Adrenal gland (tissue), 12 donors: ENCODE results near the gene OPN4. TPM values are rescaled to one million over a fixed set of nuclear protein-coding genes. Genes with fewer than 3 reads are reported as not detected.

Source experiments
- DNase-seq, 7 donors: peaks; one replicate each; pipeline ENCODE4 v3.0.0-alpha.2; 2019 to 2020
- H3K27ac ChIP-seq, 5 donors: fragments of 200-600 bp; sonication (generic) in 4 of 5; 1 replicate in 3 of 5; 2 replicates in 2 of 5; pipeline versions ENCODE4 v1.5.1 to v1.8.0; 2016 to 2020; ENCODE audit warnings: mild to moderate bottlenecking in 1 of 5
- H3K27me3 ChIP-seq: fragments of 200-600 bp; 2 replicates; pipeline ENCODE4 v1.8.0; 2021
- H3K36me3 ChIP-seq, 2 donors: fragments of 200-600 bp; replicated peaks in 1 of 2; 1 replicate in 1 of 2; 2 replicates in 1 of 2; pipeline versions ENCODE4 v1.5.1 to v1.8.0; 2018 to 2022
- H3K4me1 ChIP-seq, 2 donors: fragments of 200-600 bp; replicated peaks in 1 of 2; 1 replicate in 1 of 2; 2 replicates in 1 of 2; pipeline versions ENCODE4 v1.5.1 to v1.8.0; 2018 to 2021
- H3K4me3 ChIP-seq, 4 donors: fragments of 200-600 bp; sonication (generic) in 3 of 4; one replicate each; pipeline ENCODE4 v1.5.1; 2016 to 2018
- H3K9me3 ChIP-seq, 3 donors: fragments of 200-600 bp; sonication (generic) in 1 of 3; replicated peaks in 1 of 3; 1 replicate in 2 of 3; 2 replicates in 1 of 3; pipeline versions ENCODE4 v1.5.1 to v1.8.0; 2016 to 2021
- POLR2A ChIP-seq, 2 donors: fragments of 450-650 bp; IDR thresholded peaks; one replicate each; pipeline ENCODE4 v1.6.1; 2017; ENCODE audit warnings: antibody characterized with exemption in 2 of 2, mild to moderate bottlenecking in 2 of 2, moderate library complexity in 1 of 2
- WGBS, 4 donors: extraction: QIAGEN DNeasy Blood & Tissue Kit in 2 of 4; methylation state at CpG; one replicate each; pipeline versions ENCODE4 v1.1.5 to v1.1.7; 2013 to 2017; 5-methylcytosine and 5-hydroxymethylcytosine counted together
- intact Hi-C, 2 donors: fragments of 100-400 bp; cut with DNase I; formaldehyde crosslinking; loops; one replicate each; pipeline versions ENCODE4 v1.14.1 to v1.15.0; 2022 to 2023
- polyA plus RNA-seq, 3 donors: library from polyadenylated mRNA; stranded (reverse); fragments of 200-250 nt in 2 of 3; fragments of 350-450 nt in 1 of 3; fragmentation: Illumina TruSeq in 1 of 3; extraction: RNeasy Lipid Tissue Mini Kit (QIAGEN cat#74804) in 1 of 3; gene quantifications; one replicate each; pipeline ENCODE4 v1.2.3, GENCODE V29; 2013 to 2014
- total RNA-seq, 9 donors: library from RNA; depleted of rRNA in 4 of 9; stranded (reverse); fragments of >200 nt in 4 of 9; fragments of 120-200 nt in 1 of 9; fragmentation: NEBNext Ultra II Directional in 1 of 9; extraction: Animal tissue kit (Norgen Biotek cat#: 25700) in 1 of 9; gene quantifications; one replicate each; pipeline versions ENCODE4 v1.1.0 to v1.2.4, GENCODE V29; 2013 to 2023
- TF ChIP-seq, protein P1 (sequence below), 6 experiments: fragments of 450-650 bp in 4 of 6; fragments of 200-600 bp in 2 of 6; sonication (generic) in 1 of 6; IDR thresholded peaks; 1 replicate in 5 of 6; 2 replicates in 1 of 6; pipeline versions ENCODE4 v1.5.1 to v1.8.0; 2016 to 2021; ENCODE audit warnings: antibody characterized with exemption in 6 of 6, mild to moderate bottlenecking in 2 of 6, moderate library complexity in 1 of 6
- donor health status: healthy with polysubstance abuse.
- donor health status: Bipolar disorder and iron deficiency.
- donor health status: DM: yes; HTN: yes; CAD: no.
- donor health status: DM: no; HTN: no; CAD: no.
- donor health status: DM: no; HTN: no; CAD: no.
- donor health status: DM: yes; HTN: yes; CAD: no.

OPN4 gene
- total and polyA plus RNA-seq, 12 donors = 0.28 to 1.2 (median 0.30) TPM; not detected in 7

DNA sequence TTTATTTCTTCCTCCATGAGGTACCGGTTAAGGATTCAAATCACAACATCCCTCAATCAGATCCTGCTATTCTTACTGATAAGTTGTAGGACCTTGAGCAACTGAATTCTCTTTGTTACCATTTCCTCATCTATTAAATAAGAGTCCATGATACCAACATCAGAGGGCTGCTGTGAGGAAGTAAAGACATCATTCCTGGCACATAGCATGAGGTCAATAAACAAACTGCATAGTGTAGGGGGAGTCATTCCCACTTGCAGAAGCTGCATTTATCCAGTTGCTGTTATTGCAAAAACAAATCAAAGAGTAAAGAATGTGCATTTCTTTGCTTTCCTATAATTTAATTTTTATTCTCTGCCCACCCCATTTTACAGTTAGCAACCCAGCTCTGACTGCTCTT, 50.8 kb downstream of the OPN4 start:
- intact Hi-C loops = loop anchor here in 1 of 2 donors (5.0 kb wide), 1 partner anchor 192 kb away; no protein-coding TSS in a partner anchor
- TF ChIP-seq, protein P1, sequence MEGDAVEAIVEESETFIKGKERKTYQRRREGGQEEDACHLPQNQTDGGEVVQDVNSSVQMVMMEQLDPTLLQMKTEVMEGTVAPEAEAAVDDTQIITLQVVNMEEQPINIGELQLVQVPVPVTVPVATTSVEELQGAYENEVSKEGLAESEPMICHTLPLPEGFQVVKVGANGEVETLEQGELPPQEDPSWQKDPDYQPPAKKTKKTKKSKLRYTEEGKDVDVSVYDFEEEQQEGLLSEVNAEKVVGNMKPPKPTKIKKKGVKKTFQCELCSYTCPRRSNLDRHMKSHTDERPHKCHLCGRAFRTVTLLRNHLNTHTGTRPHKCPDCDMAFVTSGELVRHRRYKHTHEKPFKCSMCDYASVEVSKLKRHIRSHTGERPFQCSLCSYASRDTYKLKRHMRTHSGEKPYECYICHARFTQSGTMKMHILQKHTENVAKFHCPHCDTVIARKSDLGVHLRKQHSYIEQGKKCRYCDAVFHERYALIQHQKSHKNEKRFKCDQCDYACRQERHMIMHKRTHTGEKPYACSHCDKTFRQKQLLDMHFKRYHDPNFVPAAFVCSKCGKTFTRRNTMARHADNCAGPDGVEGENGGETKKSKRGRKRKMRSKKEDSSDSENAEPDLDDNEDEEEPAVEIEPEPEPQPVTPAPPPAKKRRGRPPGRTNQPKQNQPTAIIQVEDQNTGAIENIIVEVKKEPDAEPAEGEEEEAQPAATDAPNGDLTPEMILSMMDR (IDR thresholded peaks at IDR 0.05) = no peak
- no peak for TF ChIP-seq POLR2A (IDR thresholded peaks at IDR 0.05)
- no peak overlapping the region for H3K27ac ChIP-seq

DNA sequence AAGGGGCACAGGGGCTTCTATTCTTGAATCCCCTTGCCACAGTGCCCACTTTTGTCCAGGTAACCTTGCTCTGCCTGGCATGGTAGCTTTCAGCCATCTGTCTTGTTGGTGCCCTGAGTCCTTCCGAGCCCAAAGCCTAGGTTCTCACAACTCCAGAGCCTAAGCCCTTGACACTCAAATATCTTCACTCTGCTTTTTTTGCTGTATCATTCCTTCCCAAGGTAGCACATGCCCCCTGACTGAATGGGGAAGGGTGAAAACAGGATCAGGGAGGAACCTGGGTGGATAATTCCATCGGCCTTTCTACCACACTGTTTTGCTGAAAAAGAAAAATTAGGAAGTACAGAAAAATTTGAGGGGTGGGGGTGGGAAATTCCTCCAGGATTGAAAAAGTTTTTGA, 51.6 kb downstream of the OPN4 start:
- Histone ChIP-seq H3K27ac (no peak overlapping the region), H3K9me3 (no peaks in the 10 kb centered on the region), H3K4me1 (peaks cover 0 to 4% of the 10 kb centered on the region in 2 donors), H3K4me3 (no peak overlapping the region), H3K36me3 (no peaks in the 10 kb centered on the region), H3K27me3 (no peaks in the 10 kb centered on the region)
- 85 to 94% (median 89%) methylated on average over 2 of the region's 2 CpGs for WGBS, 4 donors
- no peak for TF ChIP-seq POLR2A (IDR thresholded peaks at IDR 0.05)
- TF ChIP-seq, protein P1 (IDR thresholded peaks at IDR 0.05) = no peak
- no peak for DNase-seq
- intact Hi-C loops = loop anchor here in 1 of 2 donors (5.0 kb wide), 1 partner anchor 191 kb away; no protein-coding TSS in a partner anchor

More for the DNA sequence above, 50.8 kb downstream of the OPN4 start:
- Histone ChIP-seq H3K27me3 (no peaks in the 10 kb centered on the region), H3K9me3 (no peaks in the 10 kb centered on the region), H3K4me3 (no peak overlapping the region), H3K4me1 (no peaks in the 10 kb centered on the region), H3K36me3 (no peaks in the 10 kb centered on the region)
- WGBS, 4 donors = 93 to 100% (median 99%) methylated on average over 1 of the region's 1 CpG
- DNase-seq = no peak

DNA sequence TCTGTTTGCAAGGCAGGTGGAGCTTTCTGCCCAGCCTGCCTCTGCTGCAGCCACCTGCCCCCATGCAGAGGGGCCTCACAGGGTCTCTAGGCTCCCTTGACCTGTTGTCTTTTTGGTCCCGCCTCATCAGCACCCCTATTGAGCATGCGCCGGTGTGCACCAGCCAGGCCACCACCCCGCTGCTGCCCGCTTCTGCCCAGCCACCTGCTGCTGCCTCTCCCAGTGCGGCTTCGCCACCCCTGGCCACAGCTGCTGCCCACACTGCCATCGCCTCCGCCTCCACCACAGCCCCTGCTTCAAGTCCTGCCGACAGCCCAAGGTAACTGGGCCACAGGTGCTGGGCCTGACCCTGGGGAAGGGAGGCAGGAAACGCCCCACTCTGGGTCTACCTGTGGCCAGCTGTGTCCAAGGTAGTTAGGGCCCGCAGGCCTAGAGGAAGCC, 52.1 kb downstream of the OPN4 start:
- 93 to 94% (median 93%) methylated on average over 12 of the region's 12 CpGs for WGBS, 4 donors
- Histone ChIP-seq H3K9me3 (no peaks in the 10 kb centered on the region), H3K4me1 (peaks cover 0 to 5% of the 10 kb centered on the region in 2 donors), H3K27me3 (no peaks in the 10 kb centered on the region), H3K27ac (no peak overlapping the region), H3K36me3 (no peaks in the 10 kb centered on the region), H3K4me3 (no peak overlapping the region)
- TF ChIP-seq, protein P1 (IDR thresholded peaks at IDR 0.05) = no peak
- no peak for TF ChIP-seq POLR2A (IDR thresholded peaks at IDR 0.05)
- DNase-seq = no peak
- intact Hi-C loops = loop anchor here in 1 of 2 donors (5.0 kb wide), 1 partner anchor 191 kb away; no protein-coding TSS in a partner anchor

DNA sequence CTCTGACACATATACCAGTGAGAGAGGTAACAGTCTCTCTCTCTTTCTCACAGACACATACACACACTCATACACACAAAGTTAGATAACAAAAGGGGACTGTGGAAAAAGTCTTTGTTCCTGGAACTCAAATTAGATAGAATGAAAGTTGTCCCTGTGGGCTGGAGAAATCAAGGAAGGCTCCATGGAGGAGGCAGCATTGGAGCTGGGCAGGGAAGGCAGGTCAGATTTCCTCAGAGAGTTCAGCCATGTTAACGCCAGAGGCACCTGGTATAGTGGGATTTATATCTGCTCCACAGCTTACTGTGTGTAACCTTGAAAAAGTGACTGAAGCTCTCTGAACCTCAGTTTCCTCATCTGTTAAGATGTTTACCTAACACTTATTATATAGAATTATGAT, 52.6 kb downstream of the OPN4 start:
- no peak overlapping the region for H3K27ac ChIP-seq
- intact Hi-C loops = loop anchor here in 1 of 2 donors (5.0 kb wide), 1 partner anchor 190 kb away; no protein-coding TSS in a partner anchor
- TF ChIP-seq, protein P1 (IDR thresholded peaks at IDR 0.05) = no peak
- TF ChIP-seq POLR2A (IDR thresholded peaks at IDR 0.05) = no peak
- WGBS, 4 donors = 88 to 100% (median 94%) methylated on average over 1 of the region's 1 CpG
- no peak for DNase-seq
- no peaks in the 10 kb centered on the region for H3K9me3 ChIP-seq
- H3K4me3 ChIP-seq = no peak overlapping the region
- peaks cover 2 to 6% of the 10 kb centered on the region in 2 donors for H3K4me1 ChIP-seq
- H3K27me3 ChIP-seq = no peaks in the 10 kb centered on the region
- H3K36me3 ChIP-seq = no peaks in the 10 kb centered on the region
